Neuronal stem cell (in vitro differentiated cells): Measurements from ENCODE around the gene SMCHD1.

ENCODE experiments used
- DNase-seq: peaks from one replicate; pipeline ENCODE4 v3.0.0-alpha.2; 2013; ENCODE audit warnings: low spot score
- H2AFZ ChIP-seq: one replicate; pipeline ENCODE4 v1.6.1; 2013; ENCODE audit warnings: mild to moderate bottlenecking, low read length, inconsistent platforms
- H2AK5ac ChIP-seq: 2 replicates; pipeline ENCODE4 v1.6.1; 2013; ENCODE audit warnings: low read depth, mild to moderate bottlenecking, inconsistent platforms, low read length, moderate library complexity, mixed read lengths
- H2BK120ac ChIP-seq: 2 replicates; pipeline ENCODE4 v1.6.1; 2013; ENCODE audit warnings: low read depth, mild to moderate bottlenecking, inconsistent platforms, low read length, moderate library complexity, mixed read lengths
- H2BK12ac ChIP-seq: one replicate; pipeline ENCODE4 v1.6.1; 2013; ENCODE audit warnings: low read length, inconsistent platforms
- H2BK15ac ChIP-seq: 2 replicates; pipeline ENCODE4 v1.6.1; 2013; ENCODE audit warnings: mild to moderate bottlenecking, low read length, inconsistent platforms, mixed read lengths
- H2BK5ac ChIP-seq: one replicate; pipeline ENCODE4 v1.6.1; 2013; ENCODE audit warnings: inconsistent platforms, mild to moderate bottlenecking, low read length, moderate library complexity
- H3K14ac ChIP-seq: one replicate; pipeline ENCODE4 v1.6.1; 2013; ENCODE audit warnings: low read length, inconsistent platforms
- H3K18ac ChIP-seq: 2 replicates; pipeline ENCODE4 v1.6.1; 2013; ENCODE audit warnings: low read length, inconsistent platforms
- H3K23ac ChIP-seq: 2 replicates; pipeline ENCODE4 v1.6.1; 2013; ENCODE audit warnings: low read depth, mild to moderate bottlenecking, mixed read lengths, low read length, inconsistent platforms; ENCODE audit not compliant: poor library complexity
- H3K27ac ChIP-seq: replicated peaks from 3 replicates; pipeline ENCODE4 v1.5.1; 2013; ENCODE audit warnings: low read length, inconsistent platforms
- H3K27me3 ChIP-seq, 3 experiments: 2 replicates each; pipeline ENCODE4 v1.6.1; 2013; ENCODE audit warnings: low read length in 3 of 3, mild to moderate bottlenecking in 2 of 3, inconsistent platforms in 1 of 3, low read depth in 1 of 3, mixed read lengths in 1 of 3, moderate library complexity in 1 of 3; ENCODE audit not compliant: control insufficient read depth in 3 of 3, insufficient read depth in 3 of 3
- H3K36me3 ChIP-seq, 2 donors: replicated peaks in 1 of 2; 2 replicates each; pipeline ENCODE4 v1.6.1; 2013; ENCODE audit warnings: low read length in 2 of 2; ENCODE audit not compliant: control insufficient read depth in 2 of 2, insufficient read depth in 2 of 2
- H3K4ac ChIP-seq: 2 replicates; pipeline ENCODE4 v1.6.1; 2013; ENCODE audit warnings: inconsistent platforms, mild to moderate bottlenecking, low read length, moderate library complexity
- H3K4me1 ChIP-seq, 2 donors: 1 replicate in 1 of 2; 2 replicates in 1 of 2; pipeline ENCODE4 v1.6.1; 2013; ENCODE audit warnings: low read length in 2 of 2, low read depth in 1 of 2; ENCODE audit not compliant: control insufficient read depth in 2 of 2, insufficient read depth in 1 of 2
- H3K4me2 ChIP-seq: one replicate; pipeline ENCODE4 v1.6.1; 2013; ENCODE audit warnings: mild to moderate bottlenecking, low read length, inconsistent platforms; ENCODE audit not compliant: insufficient read depth, poor library complexity, severe bottlenecking
- H3K4me3 ChIP-seq, 2 donors: 2 replicates each; pipeline ENCODE4 v1.5.1; 2013; ENCODE audit warnings: low read length in 2 of 2, mild to moderate bottlenecking in 2 of 2, inconsistent platforms in 1 of 2, moderate library complexity in 1 of 2
- H3K79me1 ChIP-seq: one replicate; pipeline ENCODE4 v1.6.1; 2013; ENCODE audit warnings: low read depth, mild to moderate bottlenecking, inconsistent platforms, low read length, moderate library complexity
- H3K9ac ChIP-seq: one replicate; pipeline ENCODE4 v1.6.1; 2013; ENCODE audit warnings: mild to moderate bottlenecking, low read depth, low read length, inconsistent platforms; ENCODE audit not compliant: poor library complexity
- H3K9me3 ChIP-seq, 2 donors: replicated peaks in 1 of 2; 2 replicates each; pipeline versions ENCODE3 to v1.6.1; 2013; ENCODE audit warnings: low read length in 2 of 2, mild to moderate bottlenecking in 2 of 2, inconsistent platforms in 1 of 2, low read depth in 1 of 2, mixed read lengths in 1 of 2, moderate library complexity in 1 of 2; ENCODE audit not compliant: control insufficient read depth in 2 of 2, insufficient read depth in 1 of 2
- H4K8ac ChIP-seq: one replicate; pipeline ENCODE4 v1.6.1; 2013; ENCODE audit warnings: low read depth, mild to moderate bottlenecking, inconsistent platforms, low read length, moderate library complexity
- H4K91ac ChIP-seq: one replicate; pipeline ENCODE4 v1.6.1; 2013; ENCODE audit warnings: low read length, low read depth, mild to moderate bottlenecking, inconsistent platforms; ENCODE audit not compliant: poor library complexity
- WGBS, 2 donors: extraction: QIAGEN DNeasy Blood & Tissue Kit; methylation state at CpG; one replicate each; pipeline ENCODE4 v1.1.7; 2013; ENCODE audit warnings: missing lambda C conversion rate in 2 of 2, mixed read lengths in 1 of 2; ENCODE audit not compliant: insufficient read length in 2 of 2, insufficient replicate concordance in 1 of 2; ENCODE audit errors: extremely low coverage in 2 of 2; 5-methylcytosine and 5-hydroxymethylcytosine counted together

Gene SMCHD1

DNA sequence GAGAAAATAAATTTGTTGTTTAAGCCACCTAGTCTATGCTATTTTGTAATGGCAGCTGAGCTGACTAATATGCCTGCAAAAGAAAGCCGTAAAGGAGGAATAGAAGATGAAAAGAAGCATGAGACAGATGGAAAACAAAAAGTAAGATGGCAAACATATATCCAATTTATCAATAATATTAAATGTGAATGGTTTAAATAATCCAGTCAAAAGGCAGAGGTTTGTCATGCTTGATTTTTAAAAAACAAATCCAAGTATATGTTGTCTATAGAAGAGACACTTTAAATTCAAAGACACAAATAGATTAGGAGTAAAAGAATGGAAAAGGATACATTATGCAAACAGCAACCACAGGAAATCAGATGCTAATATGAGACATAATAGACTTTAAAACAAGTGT is 155.9 kb downstream of the SMCHD1 start:
- no peak overlapping the region for H3K23ac ChIP-seq

DNA sequence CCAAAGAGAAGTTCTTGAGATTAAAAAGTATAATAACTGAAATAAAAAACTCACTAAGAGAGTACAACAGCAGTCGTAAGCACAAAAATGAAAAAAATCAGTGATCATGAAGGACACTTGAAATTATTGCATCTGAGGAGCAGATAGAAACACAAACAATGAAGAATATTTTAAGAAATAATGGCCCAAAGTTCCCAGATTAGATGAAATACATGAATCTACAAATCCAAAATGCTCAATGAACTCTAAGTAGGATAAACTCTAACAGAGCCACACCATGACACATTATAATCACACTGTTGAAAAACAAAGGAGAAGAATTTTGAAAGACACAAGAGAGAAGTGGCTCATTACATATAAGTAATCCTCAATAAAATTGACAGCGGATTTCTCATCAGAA is 159.4 kb downstream of the SMCHD1 start:
- H3K18ac ChIP-seq: no peak overlapping the region

More for the DNA sequence above, 155.9 kb downstream of the SMCHD1 start:
- Histone ChIP-seq H3K14ac (no peak overlapping the region), H3K18ac (no peak overlapping the region), H2AFZ (no peak overlapping the region), H3K4me3 (no peak overlapping the region), H3K4me1 (no peaks in the 10 kb centered on the region), H4K8ac (no peak overlapping the region), H3K4ac (no peak overlapping the region), H2BK5ac (no peak overlapping the region), H2BK15ac (no peak overlapping the region), H3K9ac (no peak overlapping the region), H3K79me1 (no peaks in the 10 kb centered on the region), H2BK120ac (no peak overlapping the region), H2AK5ac (no peak overlapping the region), H3K27me3 (no peaks in the 10 kb centered on the region), H3K36me3 (no peaks in the 10 kb centered on the region), H2BK12ac (no peak overlapping the region), H3K4me2 (no peak overlapping the region), H3K27ac (no peak overlapping the region), H4K91ac (no peak overlapping the region), H3K9me3 (peaks cover 0 to 1% of the 10 kb centered on the region in 2 donors)
- WGBS, 2 donors: no CpG with 5 or more reads among the region's 1 CpG
- no peak for DNase-seq

GRCh38 chr18:2818281-2818680 is 162.8 kb downstream of the SMCHD1 start:
- no peak overlapping the region for H3K4me3 ChIP-seq
- no peak overlapping the region for H3K9ac ChIP-seq
- H3K27me3 ChIP-seq: no peaks in the 10 kb centered on the region
- H3K14ac ChIP-seq: no peak overlapping the region
- no peaks in the 10 kb centered on the region for H3K9me3 ChIP-seq
- H2BK15ac ChIP-seq: no peak overlapping the region
- no peaks in the 10 kb centered on the region for H3K79me1 ChIP-seq
- no peak overlapping the region for H3K18ac ChIP-seq
- no peak overlapping the region for H3K4ac ChIP-seq
- no peak for DNase-seq
- no peak overlapping the region for H3K27ac ChIP-seq
- no peak overlapping the region for H2BK120ac ChIP-seq
- no peak overlapping the region for H4K8ac ChIP-seq
- H4K91ac ChIP-seq: no peak overlapping the region
- H3K23ac ChIP-seq: no peak overlapping the region
- H3K36me3 ChIP-seq: no peaks in the 10 kb centered on the region
- H3K4me1 ChIP-seq: no peaks in the 10 kb centered on the region
- no peak overlapping the region for H2BK12ac ChIP-seq
- no peak overlapping the region for H2AFZ ChIP-seq
- H2AK5ac ChIP-seq: no peak overlapping the region
- no peak overlapping the region for H2BK5ac ChIP-seq
- H3K4me2 ChIP-seq: no peak overlapping the region

More for the DNA sequence above, 159.4 kb downstream of the SMCHD1 start:
- Histone ChIP-seq H3K4ac (no peak overlapping the region), H3K27ac (no peak overlapping the region), H2BK120ac (no peak overlapping the region), H4K8ac (no peak overlapping the region), H2BK5ac (no peak overlapping the region), H3K36me3 (no peaks in the 10 kb centered on the region), H3K9ac (no peak overlapping the region), H3K4me1 (no peaks in the 10 kb centered on the region), H3K23ac (no peak overlapping the region), H2BK12ac (no peak overlapping the region), H3K79me1 (no peaks in the 10 kb centered on the region), H3K9me3 (peaks cover 0 to 1% of the 10 kb centered on the region in 2 donors), H4K91ac (no peak overlapping the region), H3K4me2 (no peak overlapping the region), H2AK5ac (no peak overlapping the region), H3K14ac (no peak overlapping the region), H2BK15ac (no peak overlapping the region), H3K27me3 (no peaks in the 10 kb centered on the region), H2AFZ (no peak overlapping the region), H3K4me3 (no peak overlapping the region)
- no peak for DNase-seq
- WGBS, 2 donors: no CpG with 5 or more reads among the region's 2 CpGs

DNA sequence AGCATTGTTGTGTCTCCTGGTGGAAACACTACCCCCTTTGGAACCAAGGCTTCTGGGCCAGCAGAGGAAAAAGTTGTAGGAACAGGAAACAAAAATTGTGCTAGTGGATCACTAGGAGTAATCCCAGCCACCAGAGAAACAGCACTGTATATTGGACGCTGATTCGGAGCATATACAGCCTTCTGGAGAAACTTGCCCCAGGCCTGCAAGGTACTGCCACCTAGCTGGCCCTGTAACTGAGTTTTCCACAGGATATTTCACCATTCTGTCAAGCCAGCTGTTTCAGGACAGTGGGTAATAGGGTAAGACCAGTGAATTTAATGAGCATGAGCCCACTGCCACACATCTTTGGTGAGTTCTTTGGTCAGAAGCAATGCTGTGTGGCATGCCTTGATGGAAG is 166.2 kb downstream of the SMCHD1 start:
- Histone ChIP-seq H3K18ac (no peak overlapping the region), H3K14ac (no peak overlapping the region), H2BK120ac (no peak overlapping the region), H3K23ac (no peak overlapping the region), H2AFZ (no peak overlapping the region), H3K4me1 (no peaks in the 10 kb centered on the region), H3K9ac (no peak overlapping the region), H3K36me3 (no peaks in the 10 kb centered on the region), H3K9me3 (no peaks in the 10 kb centered on the region), H3K79me1 (no peaks in the 10 kb centered on the region), H3K4me2 (no peak overlapping the region), H2BK12ac (no peak overlapping the region), H4K8ac (no peak overlapping the region), H3K4me3 (no peak overlapping the region), H2AK5ac (no peak overlapping the region), H4K91ac (no peak overlapping the region), H3K27me3 (no peaks in the 10 kb centered on the region), H2BK5ac (no peak overlapping the region), H3K27ac (no peak overlapping the region), H3K4ac (no peak overlapping the region), H2BK15ac (no peak overlapping the region)
- no peak for DNase-seq
- no CpG with 5 or more reads among the region's 2 CpGs for WGBS, 2 donors
